Ectodermal cell (in vitro differentiated cells): ENCODE data around the gene TNFSF10.

Source experiments
- H3K27ac ChIP-seq: 2 replicates; pipeline ENCODE4 v1.7.0; 2013; ENCODE audit warnings: mild to moderate bottlenecking, low read depth, low read length; ENCODE audit not compliant: insufficient read depth, poor library complexity, severe bottlenecking
- H3K27me3 ChIP-seq: 2 replicates; pipeline ENCODE4 v1.7.0; 2013; ENCODE audit warnings: mild to moderate bottlenecking, low read length; ENCODE audit not compliant: insufficient read depth, control insufficient read depth, poor library complexity, severe bottlenecking
- H3K36me3 ChIP-seq: one replicate; pipeline ENCODE4 v1.7.0; 2013; ENCODE audit warnings: low read length; ENCODE audit not compliant: control insufficient read depth, insufficient read depth
- H3K4me1 ChIP-seq: one replicate; pipeline ENCODE4 v1.7.0; 2013; ENCODE audit warnings: low read length; ENCODE audit not compliant: control insufficient read depth, insufficient read depth
- H3K4me3 ChIP-seq: 2 replicates; pipeline ENCODE4 v1.7.0; 2013; ENCODE audit warnings: low read depth, low read length, control low read depth; ENCODE audit not compliant: insufficient read depth
- H3K9me3 ChIP-seq: 2 replicates; pipeline ENCODE4 v1.7.0; 2013; ENCODE audit warnings: mild to moderate bottlenecking, low read length, moderate library complexity; ENCODE audit not compliant: control insufficient read depth
- WGBS, 2 experiments: methylation state at CpG; one replicate each; pipeline ENCODE4 v1.1.7; 2013; ENCODE audit warnings: missing lambda C conversion rate in 2 of 2; 5-methylcytosine and 5-hydroxymethylcytosine counted together

Gene TNFSF10

DNA sequence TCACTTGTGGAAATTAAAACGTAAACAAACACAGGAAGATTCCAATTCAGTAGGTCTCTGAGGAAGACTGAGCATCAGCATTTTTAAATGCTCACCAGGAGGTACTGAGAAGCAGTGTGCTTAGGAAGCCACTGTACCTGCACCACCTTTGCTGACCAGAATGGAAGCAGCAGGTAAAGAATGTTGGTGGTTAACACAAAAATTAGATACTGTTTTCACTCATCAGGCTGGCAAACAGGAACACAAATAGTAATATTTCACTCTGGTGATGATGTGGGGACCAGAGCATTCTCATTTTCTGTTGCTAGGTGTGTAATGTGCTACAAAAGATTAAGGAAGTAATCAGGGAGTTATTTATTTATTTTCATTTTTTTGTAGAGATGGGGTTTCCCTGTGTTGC lies 45.1 kb downstream of the TNFSF10 start:
- WGBS, 2 experiments = 87 to 92% methylated on average over 1 of the region's 1 CpG
- no peaks in the 10 kb centered on the region for H3K9me3 ChIP-seq
- no peaks in the 10 kb centered on the region for H3K36me3 ChIP-seq
- no peaks in the 10 kb centered on the region for H3K27me3 ChIP-seq
- H3K4me3 ChIP-seq = no peak overlapping the region
- H3K27ac ChIP-seq = no peak overlapping the region
- H3K4me1 ChIP-seq = no peaks in the 10 kb centered on the region

DNA sequence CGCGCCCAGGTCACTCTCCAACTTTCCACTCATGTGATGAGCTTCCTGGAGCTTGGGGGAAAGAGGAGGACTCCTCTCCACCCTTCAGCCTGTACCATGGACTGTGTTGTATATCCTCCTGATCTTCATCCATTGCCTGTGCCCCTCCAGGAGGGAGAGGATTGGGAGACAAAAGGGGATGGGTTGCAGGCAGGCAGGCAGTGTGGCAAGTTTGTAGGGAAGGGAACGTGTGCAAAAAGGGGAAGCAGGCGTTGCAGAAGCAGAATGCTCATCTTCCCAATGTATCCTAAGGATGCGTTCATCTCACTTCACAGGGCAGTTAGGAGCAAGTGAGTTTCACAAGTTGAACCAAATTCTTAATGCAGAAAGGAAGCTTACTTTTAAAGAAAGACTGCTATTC lies 46.9 kb downstream of the TNFSF10 start:
- 86 to 88% methylated on average over 5 of the region's 5 CpGs for WGBS, 2 experiments
- no peak overlapping the region for H3K4me3 ChIP-seq
- no peaks in the 10 kb centered on the region for H3K9me3 ChIP-seq

DNA sequence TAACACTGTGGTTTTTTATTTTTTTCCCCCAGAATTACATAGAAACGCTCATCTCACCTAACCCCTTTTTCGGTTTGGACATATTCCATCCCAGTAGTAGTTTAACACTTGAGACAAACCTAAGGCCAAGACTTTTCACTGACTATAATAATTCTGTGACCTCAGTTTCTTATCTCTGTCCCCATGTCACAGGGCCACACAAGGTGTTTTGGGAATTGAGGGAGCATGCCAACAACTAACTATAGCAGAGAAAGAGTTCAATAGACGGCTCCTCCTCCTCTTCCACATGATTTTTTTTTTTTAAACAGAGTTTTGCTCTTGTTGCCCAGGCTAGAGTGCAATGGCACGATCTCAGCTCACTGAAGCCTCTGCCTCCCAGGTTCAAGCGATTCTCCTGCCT lies 47.5 kb downstream of the TNFSF10 start:
- Histone ChIP-seq H3K4me1 (no peaks in the 10 kb centered on the region), H3K36me3 (no peaks in the 10 kb centered on the region), H3K27ac (no peak overlapping the region), H3K9me3 (no peaks in the 10 kb centered on the region), H3K27me3 (no peaks in the 10 kb centered on the region), H3K4me3 (no peak overlapping the region)
- 91% methylated on average over 5 of the region's 5 CpGs for WGBS, 2 experiments

More for the DNA sequence above, 46.9 kb downstream of the TNFSF10 start:
- Histone ChIP-seq H3K36me3 (no peaks in the 10 kb centered on the region), H3K27me3 (no peaks in the 10 kb centered on the region), H3K4me1 (no peaks in the 10 kb centered on the region), H3K27ac (no peak overlapping the region)

DNA sequence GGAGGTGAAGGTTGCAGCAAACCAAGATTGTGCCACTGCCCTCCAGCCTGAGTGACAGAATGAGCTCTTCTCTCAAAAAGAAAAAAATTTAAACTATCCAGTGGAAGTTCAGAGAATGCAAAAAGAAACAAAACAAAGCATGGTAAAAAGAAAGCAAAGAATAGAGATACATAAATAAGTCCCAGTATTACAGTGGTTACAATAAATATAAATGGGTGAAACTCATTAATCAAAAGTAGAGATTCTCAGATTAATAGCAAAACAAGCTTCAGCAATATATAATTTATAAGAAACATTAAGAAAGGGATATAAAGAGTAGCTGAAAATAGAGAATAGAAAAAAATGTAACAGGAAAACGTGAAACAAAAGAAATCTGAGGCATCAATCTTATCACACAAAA lies 51.3 kb downstream of the TNFSF10 start:
- no peak overlapping the region for H3K27ac ChIP-seq
- H3K9me3 ChIP-seq = no peaks in the 10 kb centered on the region
- WGBS, 2 experiments = no CpG with 5 or more reads among the region's 1 CpG
- no peaks in the 10 kb centered on the region for H3K36me3 ChIP-seq
- no peaks in the 10 kb centered on the region for H3K4me1 ChIP-seq
- H3K27me3 ChIP-seq = no peaks in the 10 kb centered on the region
- no peak overlapping the region for H3K4me3 ChIP-seq

DNA sequence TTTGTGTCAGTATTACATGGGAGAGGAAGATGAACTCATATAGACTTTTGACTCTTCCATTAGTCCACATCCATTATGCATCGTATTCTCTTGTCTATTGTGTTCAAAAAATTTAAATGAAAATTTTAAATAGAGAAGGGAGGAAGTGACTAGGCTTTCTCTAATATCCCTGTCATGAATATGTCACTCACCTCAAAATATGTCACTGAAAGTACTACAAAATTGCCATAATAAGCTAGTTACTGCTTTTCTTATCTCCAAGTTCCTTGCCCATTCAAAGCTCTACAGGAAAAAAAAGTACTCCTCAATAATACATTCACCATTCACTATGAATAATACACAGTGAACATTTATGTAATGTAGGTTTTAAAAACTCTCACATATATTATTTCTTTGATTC lies 52.6 kb downstream of the TNFSF10 start:
- no peaks in the 10 kb centered on the region for H3K36me3 ChIP-seq
- H3K4me3 ChIP-seq = no peak overlapping the region
- no peaks in the 10 kb centered on the region for H3K4me1 ChIP-seq
- no peaks in the 10 kb centered on the region for H3K27me3 ChIP-seq
- H3K9me3 ChIP-seq = no peaks in the 10 kb centered on the region
- no peak overlapping the region for H3K27ac ChIP-seq
- no CpG with 5 or more reads among the region's 1 CpG for WGBS, 2 experiments

DNA sequence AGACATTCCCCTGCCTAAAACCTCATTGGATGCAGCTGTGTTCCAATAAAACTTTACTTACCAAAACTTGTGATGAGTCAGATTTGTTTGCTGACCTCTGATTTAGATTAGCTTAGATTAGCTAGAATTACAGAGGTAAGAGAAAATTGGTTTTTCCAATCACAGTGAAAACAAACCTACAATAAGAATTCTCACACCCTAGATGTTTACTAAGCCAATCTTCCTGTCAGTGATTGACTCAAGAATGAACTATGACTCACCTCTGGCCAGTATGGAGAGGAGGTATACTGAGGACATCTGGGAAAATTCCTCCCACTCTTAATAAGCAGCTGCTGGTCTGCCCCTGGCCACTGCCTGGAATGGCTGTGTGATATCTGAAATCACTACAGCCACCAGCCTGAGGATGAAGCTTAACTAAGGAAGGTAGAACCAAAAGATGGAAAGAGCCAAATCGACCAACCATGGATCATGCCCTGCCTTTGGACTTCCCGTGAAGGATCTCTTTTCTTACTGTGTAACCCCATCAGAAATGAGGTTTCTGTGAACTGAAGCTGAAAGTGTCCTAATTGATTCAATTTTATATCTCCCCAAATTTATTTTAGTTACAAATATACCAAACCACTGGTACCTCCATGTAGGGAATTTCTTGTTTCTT lies 55.9 kb downstream of the TNFSF10 start:
- Histone ChIP-seq H3K27ac (no peak overlapping the region), H3K36me3 (no peaks in the 10 kb centered on the region), H3K4me1 (no peaks in the 10 kb centered on the region), H3K27me3 (no peaks in the 10 kb centered on the region), H3K9me3 (no peaks in the 10 kb centered on the region), H3K4me3 (no peak overlapping the region)
- WGBS, 2 experiments = 91 to 94% methylated on average over 2 of the region's 2 CpGs

DNA sequence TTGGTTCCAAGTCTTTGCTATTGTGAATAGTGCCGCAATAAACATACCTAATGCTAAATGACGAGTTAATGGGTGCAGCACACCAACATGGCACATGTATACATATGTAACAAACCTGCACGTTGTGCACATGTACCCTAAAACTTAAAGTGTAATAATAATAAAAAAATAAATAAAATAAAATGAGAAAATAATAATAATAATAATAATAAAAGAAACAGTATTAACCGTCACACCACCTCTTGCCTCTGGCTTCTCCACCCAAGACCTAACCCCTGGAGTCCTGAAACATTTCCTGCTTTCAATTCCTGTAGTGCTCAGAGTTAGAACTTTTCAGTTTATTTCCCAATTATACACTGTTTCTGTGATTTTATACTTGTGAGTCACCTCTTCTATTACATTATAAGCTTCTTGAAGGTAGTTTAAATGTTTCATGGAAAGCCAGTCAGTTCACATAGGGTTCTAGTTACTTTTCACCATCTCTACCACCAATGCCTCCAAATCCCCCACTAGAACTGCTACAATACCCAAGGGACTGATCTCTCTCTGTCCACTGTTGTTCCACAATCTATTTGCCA lies 56.6 kb downstream of the TNFSF10 start:
- H3K27me3 ChIP-seq = no peaks in the 10 kb centered on the region
- 80 to 100% methylated on average over 2 to 3 of the region's 4 CpGs for WGBS, 2 experiments

DNA sequence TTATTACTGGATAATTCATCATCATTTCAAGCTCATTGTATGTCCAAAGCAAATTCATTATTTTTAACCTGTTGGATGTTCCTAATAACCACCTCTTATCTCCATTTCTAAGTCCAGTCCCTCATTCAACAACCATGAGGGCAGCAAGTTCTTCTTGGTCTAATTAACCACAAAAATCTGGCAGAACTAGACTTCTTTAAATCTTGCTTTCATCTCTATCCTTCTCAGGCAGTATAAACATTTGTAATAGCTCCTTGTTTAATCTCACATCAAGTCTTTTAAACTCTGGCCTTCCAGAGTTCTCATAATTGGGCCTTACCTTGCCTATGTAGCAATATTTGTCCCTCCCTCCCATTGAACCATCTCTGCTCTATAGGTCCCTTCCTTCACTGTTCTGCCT lies 57.9 kb downstream of the TNFSF10 start:
- H3K9me3 ChIP-seq = no peaks in the 10 kb centered on the region
- H3K27ac ChIP-seq = no peak overlapping the region
- H3K36me3 ChIP-seq = no peaks in the 10 kb centered on the region
- no peak overlapping the region for H3K4me3 ChIP-seq
- no peaks in the 10 kb centered on the region for H3K27me3 ChIP-seq
- no peaks in the 10 kb centered on the region for H3K4me1 ChIP-seq

More for the DNA sequence above, 56.6 kb downstream of the TNFSF10 start:
- H3K9me3 ChIP-seq = no peaks in the 10 kb centered on the region
- no peaks in the 10 kb centered on the region for H3K36me3 ChIP-seq
- no peak overlapping the region for H3K27ac ChIP-seq
- H3K4me1 ChIP-seq = no peaks in the 10 kb centered on the region
- no peak overlapping the region for H3K4me3 ChIP-seq

DNA sequence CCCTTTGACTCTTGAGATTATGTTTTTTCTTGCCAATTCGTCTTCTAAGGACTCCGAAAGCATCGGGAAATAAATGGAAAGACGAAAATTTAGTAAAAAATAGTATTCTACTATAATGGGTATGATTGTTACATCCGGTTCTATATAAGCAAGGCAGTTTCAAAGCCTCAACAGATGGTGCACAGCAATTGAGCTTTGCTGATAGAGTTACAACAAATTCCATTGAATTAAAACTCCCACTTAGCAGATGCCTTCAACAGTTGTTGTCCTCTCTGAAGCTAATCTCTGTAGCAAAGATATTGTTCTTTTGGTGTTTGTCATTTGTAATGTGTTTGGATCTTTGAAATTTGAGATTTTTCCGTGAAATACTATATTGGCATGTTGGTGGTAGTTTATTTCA lies 58.9 kb downstream of the TNFSF10 start:
- no peaks in the 10 kb centered on the region for H3K36me3 ChIP-seq
- H3K4me1 ChIP-seq = no peaks in the 10 kb centered on the region
- H3K9me3 ChIP-seq = no peaks in the 10 kb centered on the region
- H3K27me3 ChIP-seq = no peaks in the 10 kb centered on the region
- 86 to 93% methylated on average over 6 of the region's 6 CpGs for WGBS, 2 experiments
- H3K4me3 ChIP-seq = no peak overlapping the region
- no peak overlapping the region for H3K27ac ChIP-seq

DNA sequence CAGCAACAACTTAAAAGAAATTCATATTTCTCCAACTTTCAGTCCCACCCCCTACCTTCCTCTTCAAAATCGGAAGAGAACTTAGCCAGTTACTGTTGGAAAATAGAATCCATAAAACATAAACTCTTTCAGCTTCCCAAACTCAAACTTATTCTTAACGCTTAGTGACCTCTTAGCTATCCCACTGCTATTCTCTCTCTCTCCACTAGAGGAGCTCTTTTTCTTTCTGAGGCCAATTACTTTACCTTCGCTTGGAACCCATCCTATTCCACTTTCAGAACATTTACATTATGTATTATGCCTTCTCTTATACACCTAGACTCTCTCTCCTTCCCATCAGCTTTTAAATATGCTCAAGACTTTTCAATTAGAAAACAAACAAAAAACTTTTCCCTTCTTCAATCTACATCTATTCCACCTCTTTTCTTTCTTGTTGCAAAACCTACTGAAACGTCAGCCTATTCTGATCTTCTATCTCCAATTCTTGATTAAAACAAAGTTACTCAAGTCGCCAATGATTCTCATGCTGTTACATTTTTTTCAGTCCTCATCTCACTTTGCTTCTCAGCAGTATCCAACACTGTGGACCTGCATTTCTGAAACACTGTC lies 61.6 kb downstream of the TNFSF10 start:
- Histone ChIP-seq H3K4me3 (no peak overlapping the region), H3K36me3 (no peaks in the 10 kb centered on the region), H3K27ac (no peak overlapping the region), H3K9me3 (no peaks in the 10 kb centered on the region), H3K4me1 (no peaks in the 10 kb centered on the region), H3K27me3 (no peaks in the 10 kb centered on the region)
- 52 to 53% methylated on average over 5 of the region's 5 CpGs for WGBS, 2 experiments
